LNCaP clone FGC (cell line): ENCODE data around the gene HOXA5.
A peak's percentile ranks its signal among the peaks of the same experiment; 100 is the strongest.

Experiments
- DNase-seq: peaks from one replicate; pipeline ENCODE4 v3.0.0-alpha.2; 2011; ENCODE audit warnings: low read depth
- H3K4me3 ChIP-seq: 2 replicates; pipeline ENCODE4 v1.5.1; 2011; ENCODE audit warnings: mild to moderate bottlenecking, low read depth, low read length, control low read depth
- TF ChIP-seq, protein P1 (sequence below): IDR thresholded peaks from 2 replicates; pipeline ENCODE4 v1.5.1; 2012; ENCODE audit warnings: mild to moderate bottlenecking; ENCODE audit not compliant: control insufficient read depth, insufficient read depth; ENCODE audit errors: extremely low read depth

The HOXA5 gene

GRCh38 chr7:27167916-27168264 is 24.4 kb upstream of the HOXA5 start:
- TF ChIP-seq, protein P1, sequence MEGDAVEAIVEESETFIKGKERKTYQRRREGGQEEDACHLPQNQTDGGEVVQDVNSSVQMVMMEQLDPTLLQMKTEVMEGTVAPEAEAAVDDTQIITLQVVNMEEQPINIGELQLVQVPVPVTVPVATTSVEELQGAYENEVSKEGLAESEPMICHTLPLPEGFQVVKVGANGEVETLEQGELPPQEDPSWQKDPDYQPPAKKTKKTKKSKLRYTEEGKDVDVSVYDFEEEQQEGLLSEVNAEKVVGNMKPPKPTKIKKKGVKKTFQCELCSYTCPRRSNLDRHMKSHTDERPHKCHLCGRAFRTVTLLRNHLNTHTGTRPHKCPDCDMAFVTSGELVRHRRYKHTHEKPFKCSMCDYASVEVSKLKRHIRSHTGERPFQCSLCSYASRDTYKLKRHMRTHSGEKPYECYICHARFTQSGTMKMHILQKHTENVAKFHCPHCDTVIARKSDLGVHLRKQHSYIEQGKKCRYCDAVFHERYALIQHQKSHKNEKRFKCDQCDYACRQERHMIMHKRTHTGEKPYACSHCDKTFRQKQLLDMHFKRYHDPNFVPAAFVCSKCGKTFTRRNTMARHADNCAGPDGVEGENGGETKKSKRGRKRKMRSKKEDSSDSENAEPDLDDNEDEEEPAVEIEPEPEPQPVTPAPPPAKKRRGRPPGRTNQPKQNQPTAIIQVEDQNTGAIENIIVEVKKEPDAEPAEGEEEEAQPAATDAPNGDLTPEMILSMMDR = no peak
- no peak for DNase-seq
- H3K4me3 ChIP-seq = no peak overlapping the region

DNA sequence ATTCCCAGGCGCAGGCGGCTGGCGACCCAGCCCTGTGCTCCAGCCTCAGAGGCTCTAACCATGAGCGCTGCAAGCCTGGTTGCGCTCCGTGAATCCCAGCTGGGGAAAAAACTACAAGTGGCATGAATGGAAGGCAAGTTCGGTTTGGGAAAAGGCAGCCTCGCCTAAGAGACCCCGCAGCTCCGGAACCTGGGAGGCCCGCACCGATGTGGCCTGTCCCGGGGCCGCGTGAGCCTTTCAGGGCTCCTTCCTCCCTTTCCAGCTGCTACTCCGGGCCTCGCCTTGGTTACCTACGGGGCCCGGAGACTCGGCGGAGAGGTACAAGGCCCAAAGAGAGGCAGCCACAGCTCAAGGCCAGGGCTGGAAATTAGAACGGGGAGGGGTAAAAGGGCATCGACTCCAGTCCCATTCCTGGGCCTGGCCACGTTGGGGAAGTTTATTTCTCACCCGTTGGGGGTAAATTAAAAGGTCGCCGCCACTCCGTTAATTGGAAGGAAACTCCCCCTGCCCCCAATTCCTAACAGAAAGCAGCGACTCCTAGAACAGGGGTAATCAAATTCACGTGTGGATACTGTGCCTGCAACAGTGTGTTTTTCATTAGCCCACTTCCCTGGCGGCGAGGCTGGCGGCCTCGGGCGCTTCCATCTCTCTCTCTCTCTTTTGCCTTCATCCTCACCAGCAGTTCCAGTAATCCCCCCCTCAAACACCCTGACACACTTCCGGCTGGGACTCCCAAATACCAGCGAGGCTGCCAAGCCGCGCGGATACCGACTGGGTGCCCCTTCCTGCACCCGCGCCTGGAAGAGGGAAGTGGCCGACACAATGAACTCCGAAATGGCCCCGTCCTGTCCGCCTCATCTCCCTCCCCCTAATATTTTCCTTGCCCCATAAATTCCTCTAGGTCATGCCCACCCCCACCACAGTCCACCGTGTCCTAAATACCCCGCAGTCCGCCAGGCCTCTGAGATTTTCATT is 23.3 kb upstream of the HOXA5 start:
- DNase-seq = no peak
- TF ChIP-seq, protein P1 = no peak
- no peak overlapping the region for H3K4me3 ChIP-seq

DNA sequence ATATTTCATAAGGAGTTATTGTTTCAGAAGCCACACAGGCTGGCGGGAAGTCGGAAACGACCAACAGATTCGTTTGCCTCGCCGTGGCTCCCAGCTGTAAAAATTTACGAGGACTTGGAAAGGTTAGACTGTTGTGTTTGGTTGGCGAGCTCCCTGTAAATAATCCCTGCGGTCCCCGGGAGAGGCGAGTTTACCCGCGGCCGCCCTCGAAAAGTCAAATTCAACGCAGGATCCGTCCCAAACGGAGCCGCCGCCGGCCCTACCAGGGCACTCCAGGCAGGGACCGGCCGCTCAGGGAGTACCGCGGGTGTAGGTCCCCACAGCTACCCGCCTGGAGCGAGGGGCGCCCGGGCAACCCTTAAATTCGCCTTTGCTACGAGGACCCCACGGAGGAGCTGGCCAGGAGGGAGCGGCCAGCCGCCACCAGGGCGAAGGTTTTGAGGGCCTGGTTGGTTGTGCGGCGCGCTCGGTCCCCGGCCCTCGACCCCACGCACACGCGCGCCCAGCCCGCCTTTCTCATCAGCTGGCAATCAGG is 22.6 kb upstream of the HOXA5 start:
- TF ChIP-seq, protein P1 = no peak
- H3K4me3 ChIP-seq = peak overlapping the region; percentile 9; the same call in 1 of the 2 replicates
- DNase-seq = no peak

GRCh38 chr7:27165089-27165995 is 21.9 kb upstream of the HOXA5 start, which contains the start of gene HOXA9:
HOXA9 (minus strand) TSS chr7:27165537; CDS start chr7:27165457, 80 bp downstream.
- H3K4me3 ChIP-seq = peak within 1 kb of the TSS; percentile 9; the same call in 1 of the 2 replicates
- DNase-seq = no peak
- TF ChIP-seq, protein P1 = no peak

- no peak for DNase-seq
- TF ChIP-seq, protein P1 = no peak
- H3K4me3 ChIP-seq = no peak overlapping the region
These were observed 21.0 kb upstream of the HOXA5 start for GRCh38 chr7:27164367-27165088.

GRCh38 chr7:27164045-27164366 is 20.5 kb upstream of the HOXA5 start:
- H3K4me3 ChIP-seq = no peak overlapping the region

More at GRCh38 chr7:27164045-27164366, 20.5 kb upstream of the HOXA5 start:
- TF ChIP-seq, protein P1 = no peak
- DNase-seq = no peak
